ENCODE data around the gene DNAJC13.

Gene DNAJC13

GRCh38 chr3:132461544-132461943 is 44.2 kb downstream of the DNAJC13 start:
- no peak for DNase-seq (ENCODE audit: low read depth, low spot score)

GRCh38 chr3:132464066-132464465 is 46.8 kb downstream of the DNAJC13 start:
- DNase-seq (ENCODE audit: low read depth, low spot score): no peak

- DNase-seq (ENCODE audit: low read depth, low spot score): no peak
Observed at GRCh38 chr3:132469326-132469725, 52.0 kb downstream of the DNAJC13 start.

GRCh38 chr3:132486099-132486498 is 68.8 kb downstream of the DNAJC13 start:
- no peak for DNase-seq (ENCODE audit: low read depth, low spot score)

- DNase-seq (ENCODE audit: low read depth, low spot score): no peak
Observed at GRCh38 chr3:132488151-132488550, 70.8 kb downstream of the DNAJC13 start.

GRCh38 chr3:132499071-132499470 is 81.8 kb downstream of the DNAJC13 start:
- no peak for DNase-seq (ENCODE audit: low read depth, low spot score)

GRCh38 chr3:132503559-132503958 is 86.3 kb downstream of the DNAJC13 start:
- no peak for DNase-seq (ENCODE audit: low read depth, low spot score)

- no peak for DNase-seq (ENCODE audit: low read depth, low spot score)
Observed at GRCh38 chr3:132504375-132504933, 87.2 kb downstream of the DNAJC13 start.

- DNase-seq (ENCODE audit: low read depth, low spot score): no peak
Observed at GRCh38 chr3:132507657-132508056, 90.4 kb downstream of the DNAJC13 start.

- no peak for DNase-seq (ENCODE audit: low read depth, low spot score)
Observed at GRCh38 chr3:132509096-132509495, 91.8 kb downstream of the DNAJC13 start.

- DNase-seq (ENCODE audit: low read depth, low spot score): no peak
Observed at GRCh38 chr3:132509506-132509905, 92.2 kb downstream of the DNAJC13 start.

- DNase-seq (ENCODE audit: low read depth, low spot score): no peak
Observed at GRCh38 chr3:132513057-132513456, 95.8 kb downstream of the DNAJC13 start.

- DNase-seq (ENCODE audit: low read depth, low spot score): no peak
Observed at GRCh38 chr3:132517311-132517710, 100.0 kb downstream of the DNAJC13 start.

GRCh38 chr3:132519914-132520313 is 102.6 kb downstream of the DNAJC13 start:
- DNase-seq (ENCODE audit: low read depth, low spot score): no peak

- DNase-seq (ENCODE audit: low read depth, low spot score): no peak
Observed at GRCh38 chr3:132521901-132522300, 104.6 kb downstream of the DNAJC13 start.

- no peak for DNase-seq (ENCODE audit: low read depth, low spot score)
Observed at GRCh38 chr3:132522353-132522752, 105.1 kb downstream of the DNAJC13 start.

- no peak for DNase-seq (ENCODE audit: low read depth, low spot score)
Observed at GRCh38 chr3:132530624-132531023, 113.3 kb downstream of the DNAJC13 start.

GRCh38 chr3:132535575-132536441 is 118.5 kb downstream of the DNAJC13 start:
- peak; percentile 38 for DNase-seq (ENCODE audit: low read depth, low spot score)

GRCh38 chr3:132536442-132537153 is 119.3 kb downstream of the DNAJC13 start:
- no peak for DNase-seq (ENCODE audit: low read depth, low spot score)

- DNase-seq (ENCODE audit: low read depth, low spot score): no peak
Observed at GRCh38 chr3:132537297-132537696, 120.0 kb downstream of the DNAJC13 start.

GRCh38 chr3:132538072-132538471 is 120.8 kb downstream of the DNAJC13 start:
- DNase-seq (ENCODE audit: low read depth, low spot score): no peak

GRCh38 chr3:132539681-132540080 is 122.4 kb downstream of the DNAJC13 start:
- DNase-seq (ENCODE audit: low read depth, low spot score): no peak

GRCh38 chr3:132542577-132542976 is 125.3 kb downstream of the DNAJC13 start:
- DNase-seq (ENCODE audit: low read depth, low spot score): no peak
